Trophoblast cell (in vitro differentiated cells and primary cell): ENCODE measurements around the gene GATA5.

ENCODE experiments used
- DNase-seq, 2 donors: peaks; one replicate each; pipeline ENCODE4 v3.0.0-alpha.2; 2016
- H2AFZ ChIP-seq: 2 replicates; pipeline ENCODE4 v1.6.1; 2013; ENCODE audit warnings: low read length, moderate library complexity, mild to moderate bottlenecking; ENCODE audit not compliant: insufficient read depth, poor library complexity
- H2AK5ac ChIP-seq: 2 replicates; pipeline ENCODE4 v1.6.1; 2013; ENCODE audit warnings: mild to moderate bottlenecking, low read length
- H2BK120ac ChIP-seq: 2 replicates; pipeline ENCODE4 v1.6.1; 2013; ENCODE audit warnings: low read length, mild to moderate bottlenecking, moderate library complexity; ENCODE audit not compliant: insufficient read depth, poor library complexity
- H2BK12ac ChIP-seq: 2 replicates; pipeline ENCODE4 v1.6.1; 2013; ENCODE audit warnings: mild to moderate bottlenecking, low read length, moderate library complexity
- H2BK5ac ChIP-seq: 2 replicates; pipeline ENCODE4 v1.6.1; 2013; ENCODE audit warnings: low read length, low read depth, moderate library complexity, mild to moderate bottlenecking; ENCODE audit not compliant: poor library complexity
- H3K14ac ChIP-seq: 2 replicates; pipeline ENCODE4 v1.6.1; 2013; ENCODE audit warnings: mild to moderate bottlenecking, low read length
- H3K18ac ChIP-seq: 2 replicates; pipeline ENCODE4 v1.6.1; 2013; ENCODE audit warnings: mild to moderate bottlenecking, low read length
- H3K23ac ChIP-seq: 2 replicates; pipeline ENCODE4 v1.6.1; 2013; ENCODE audit warnings: low read length
- H3K27ac ChIP-seq: 2 replicates; pipeline ENCODE4 v1.5.1; 2013; ENCODE audit warnings: low read depth, mild to moderate bottlenecking, inconsistent platforms, low read length, moderate library complexity
- H3K27me3 ChIP-seq: 2 replicates; pipeline ENCODE4 v1.6.1; 2013; ENCODE audit warnings: inconsistent platforms, mild to moderate bottlenecking, low read length, moderate library complexity; ENCODE audit not compliant: insufficient read depth
- H3K36me3 ChIP-seq, 2 experiments: 1 replicate in 1 of 2; 2 replicates in 1 of 2; pipeline ENCODE4 v1.6.1; 2013; ENCODE audit warnings: low read length in 2 of 2, mild to moderate bottlenecking in 2 of 2, moderate library complexity in 1 of 2; ENCODE audit not compliant: insufficient read depth in 2 of 2, control insufficient read depth in 1 of 2
- H3K4ac ChIP-seq: 2 replicates; pipeline ENCODE4 v1.6.1; 2013; ENCODE audit warnings: low read depth, mild to moderate bottlenecking, low read length, moderate library complexity
- H3K4me1 ChIP-seq, 2 experiments: 1 replicate in 1 of 2; 2 replicates in 1 of 2; pipeline ENCODE4 v1.6.1; 2013; ENCODE audit warnings: low read length in 2 of 2, mild to moderate bottlenecking in 2 of 2, moderate library complexity in 1 of 2; ENCODE audit not compliant: insufficient read depth in 2 of 2, control insufficient read depth in 1 of 2
- H3K4me2 ChIP-seq: 2 replicates; pipeline ENCODE4 v1.6.1; 2013; ENCODE audit warnings: inconsistent platforms, mild to moderate bottlenecking, low read length, moderate library complexity
- H3K4me3 ChIP-seq: 2 replicates; pipeline ENCODE4 v1.5.1; 2013; ENCODE audit warnings: mild to moderate bottlenecking, low read depth, low read length, inconsistent platforms
- H3K79me1 ChIP-seq: one replicate; pipeline ENCODE4 v1.6.1; 2013; ENCODE audit warnings: low read length
- H3K79me2 ChIP-seq: 2 replicates; pipeline ENCODE4 v1.6.1; 2013; ENCODE audit warnings: low read length, mild to moderate bottlenecking; ENCODE audit not compliant: control insufficient read depth, insufficient read depth, poor library complexity
- H3K9ac ChIP-seq: 2 replicates; pipeline ENCODE4 v1.6.1; 2013; ENCODE audit warnings: mild to moderate bottlenecking, low read length
- H3K9me3 ChIP-seq: 2 replicates; pipeline ENCODE4 v1.6.1; 2013; ENCODE audit warnings: low read depth, mild to moderate bottlenecking, control low read depth, inconsistent platforms, low read length; ENCODE audit not compliant: insufficient read depth
- H4K12ac ChIP-seq: 2 replicates; pipeline ENCODE4 v1.6.1; 2013; ENCODE audit warnings: low read depth, mild to moderate bottlenecking, low read length, moderate library complexity
- H4K8ac ChIP-seq: 2 replicates; pipeline ENCODE4 v1.6.1; 2013; ENCODE audit warnings: low read depth, mild to moderate bottlenecking, low read length, moderate library complexity
- H4K91ac ChIP-seq: one replicate; pipeline ENCODE4 v1.6.1; 2013; ENCODE audit warnings: low read depth, mild to moderate bottlenecking, low read length, moderate library complexity
- WGBS: extraction: QIAGEN DNeasy Blood & Tissue Kit; methylation state at CpG from one replicate; pipeline ENCODE4 v1.1.7; 2013; ENCODE audit warnings: missing lambda C conversion rate; ENCODE audit not compliant: insufficient read length, insufficient coverage; ENCODE audit errors: extremely low coverage; 5-methylcytosine and 5-hydroxymethylcytosine counted together

GATA5 gene

DNA sequence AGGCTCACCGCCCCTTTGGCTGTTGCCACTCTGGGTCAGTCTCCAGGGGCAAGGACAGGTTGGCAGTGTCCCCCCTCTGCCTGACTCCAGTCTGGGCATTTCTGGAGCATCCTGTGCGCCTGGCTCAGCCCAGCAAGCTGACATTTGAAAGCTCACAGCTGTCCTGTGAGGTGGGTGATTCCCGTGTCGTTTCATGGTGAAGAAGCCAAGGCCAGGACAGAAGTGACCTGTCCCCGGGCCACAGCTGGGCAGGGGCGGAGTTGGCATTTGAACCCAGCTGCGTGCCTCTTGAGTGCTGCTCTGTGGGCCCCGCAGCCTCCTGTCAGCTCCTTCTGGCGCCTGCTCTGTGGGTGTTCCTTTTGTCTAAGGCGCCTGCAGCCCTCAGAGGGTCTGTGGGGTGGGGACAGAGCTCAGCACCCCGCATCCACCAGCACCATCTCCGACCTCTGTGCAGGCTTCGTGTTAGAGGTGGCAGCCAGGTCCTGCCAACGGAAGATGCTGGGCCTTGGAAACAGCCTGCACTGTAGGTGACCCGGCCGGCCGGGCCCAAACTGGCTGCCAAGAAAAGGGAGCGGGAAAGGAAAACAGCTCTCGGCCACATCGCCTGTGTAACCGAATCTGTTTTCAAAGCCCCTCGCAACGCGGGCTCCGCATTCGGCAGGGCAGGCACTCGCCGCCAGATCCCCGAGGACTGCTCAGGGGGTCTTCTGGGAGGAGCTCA is 5.8 kb upstream of the GATA5 start:
- Histone ChIP-seq H4K91ac (no peak overlapping the region), H3K4ac (no peak overlapping the region), H3K4me3 (no peak overlapping the region), H3K9me3 (peaks cover 8% of the 10 kb centered on the region), H3K36me3 (peaks cover 0 to 2% of the 10 kb centered on the region in 2 experiments), H3K27me3 (peaks cover 28% of the 10 kb centered on the region), H3K23ac (no peak overlapping the region), H2AK5ac (no peak overlapping the region), H4K12ac (no peak overlapping the region), H2BK120ac (no peak overlapping the region), H2BK12ac (no peak overlapping the region), H3K27ac (no peak overlapping the region), H3K4me2 (no peak overlapping the region), H3K14ac (no peak overlapping the region), H3K79me2 (no peaks in the 10 kb centered on the region), H4K8ac (no peak overlapping the region), H3K18ac (no peak overlapping the region), H2BK5ac (no peak overlapping the region), H3K9ac (no peak overlapping the region), H3K79me1 (peaks cover 3% of the 10 kb centered on the region), H2AFZ (no peak overlapping the region), H3K4me1 (peaks cover 12 to 21% of the 10 kb centered on the region in 2 experiments)
- no peak for DNase-seq
- no CpG with 5 or more reads among the region's 29 CpGs for WGBS

DNA sequence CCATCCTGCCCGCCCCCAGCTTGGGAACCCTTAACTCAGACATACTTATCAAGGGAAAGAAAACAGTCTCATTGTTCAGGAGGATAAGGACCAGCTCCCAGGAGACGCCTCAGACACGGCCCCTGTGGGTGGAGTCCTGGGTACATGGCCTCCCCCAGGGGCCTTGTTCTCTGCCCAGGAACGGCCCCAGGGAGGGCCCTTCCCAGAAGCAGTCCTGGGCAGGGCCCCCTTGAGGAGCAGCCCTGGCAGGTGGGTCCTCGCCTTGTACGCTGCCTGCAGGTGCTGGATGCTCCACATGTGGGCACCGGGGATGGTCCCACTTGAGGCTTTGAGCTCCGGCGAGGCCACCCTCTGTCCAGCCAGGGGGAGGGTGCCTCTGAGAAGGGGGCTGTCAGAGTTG is 4.5 kb upstream of the GATA5 start:
- Histone ChIP-seq H3K4me1 (peaks cover 21 to 22% of the 10 kb centered on the region in 2 experiments), H2AFZ (no peak overlapping the region), H2AK5ac (no peak overlapping the region), H3K4me3 (no peak overlapping the region), H3K9me3 (peaks cover 8% of the 10 kb centered on the region), H2BK5ac (no peak overlapping the region), H3K9ac (no peak overlapping the region), H3K18ac (no peak overlapping the region), H3K4me2 (no peak overlapping the region), H3K79me1 (no peaks in the 10 kb centered on the region), H4K91ac (no peak overlapping the region), H4K12ac (no peak overlapping the region), H3K27me3 (peaks cover 40% of the 10 kb centered on the region), H3K14ac (no peak overlapping the region), H3K36me3 (peaks cover 0 to 2% of the 10 kb centered on the region in 2 experiments), H3K23ac (no peak overlapping the region), H3K4ac (no peak overlapping the region), H3K27ac (no peak overlapping the region), H2BK120ac (no peak overlapping the region), H2BK12ac (no peak overlapping the region), H3K79me2 (no peaks in the 10 kb centered on the region), H4K8ac (no peak overlapping the region)
- WGBS = no CpG with 5 or more reads among the region's 9 CpGs
- no peak for DNase-seq

DNA sequence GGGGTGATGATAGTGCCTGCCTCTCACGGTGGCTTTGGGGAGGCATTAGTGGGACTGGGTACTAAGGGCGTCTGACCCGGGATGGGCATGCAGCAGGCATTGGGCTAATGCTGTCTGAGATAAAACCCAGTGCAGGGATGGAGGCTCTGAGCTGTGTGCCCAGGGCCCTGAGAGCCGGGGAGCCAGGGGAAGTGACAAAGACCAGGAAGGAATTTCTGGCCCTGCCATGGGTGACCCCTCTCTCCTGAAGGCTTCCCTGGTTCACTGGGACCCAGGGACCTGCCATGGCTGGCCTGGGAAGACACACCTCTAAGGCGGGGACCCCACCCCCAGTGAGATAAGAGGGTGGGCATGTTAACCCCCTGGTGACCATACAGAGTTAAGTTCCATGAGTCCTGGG is 3.9 kb upstream of the GATA5 start:
- Histone ChIP-seq H3K14ac (no peak overlapping the region), H4K8ac (no peak overlapping the region), H4K91ac (no peak overlapping the region), H3K4me2 (no peak overlapping the region), H3K9me3 (peaks cover 8% of the 10 kb centered on the region), H2BK12ac (no peak overlapping the region), H3K79me2 (no peaks in the 10 kb centered on the region), H3K27me3 (peaks cover 46% of the 10 kb centered on the region), H3K9ac (no peak overlapping the region), H2AK5ac (no peak overlapping the region), H3K27ac (no peak overlapping the region), H3K4me1 (peaks cover 16 to 20% of the 10 kb centered on the region in 2 experiments), H3K36me3 (peaks cover 0 to 2% of the 10 kb centered on the region in 2 experiments), H3K23ac (no peak overlapping the region), H3K18ac (no peak overlapping the region), H3K4ac (no peak overlapping the region), H2AFZ (no peak overlapping the region), H4K12ac (no peak overlapping the region), H3K4me3 (no peak overlapping the region), H3K79me1 (no peaks in the 10 kb centered on the region), H2BK120ac (no peak overlapping the region), H2BK5ac (no peak overlapping the region)
- no peak for DNase-seq
- no CpG with 5 or more reads among the region's 5 CpGs for WGBS

DNA sequence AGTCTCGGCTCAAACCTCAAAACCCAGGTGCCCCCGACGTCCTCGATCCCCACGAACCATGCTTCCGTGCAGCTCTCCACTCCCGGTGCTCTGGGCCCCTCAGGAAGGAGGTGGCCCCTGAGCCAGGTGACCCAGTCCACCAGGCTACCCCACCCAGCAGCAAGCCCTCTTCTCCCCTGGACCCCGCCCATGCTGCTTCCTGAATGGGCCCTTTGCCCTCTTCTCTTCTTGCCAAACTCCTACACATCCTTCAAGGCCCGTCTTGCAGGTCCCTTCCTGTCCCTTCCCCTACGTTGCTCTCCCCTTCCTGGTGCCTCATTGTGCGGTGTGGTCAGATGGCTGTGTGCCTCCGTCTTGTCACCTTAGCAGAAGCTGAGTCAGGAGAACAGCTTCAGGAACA is 3.4 kb upstream of the GATA5 start:
- H3K36me3 ChIP-seq = peaks cover 0 to 2% of the 10 kb centered on the region in 2 experiments
- H4K91ac ChIP-seq = no peak overlapping the region
- no peak overlapping the region for H3K4ac ChIP-seq
- H3K4me2 ChIP-seq = no peak overlapping the region
- H2BK5ac ChIP-seq = no peak overlapping the region
- H3K79me2 ChIP-seq = no peaks in the 10 kb centered on the region
- no peak overlapping the region for H3K18ac ChIP-seq
- no peaks in the 10 kb centered on the region for H3K79me1 ChIP-seq
- no peak overlapping the region for H3K4me3 ChIP-seq
- no CpG with 5 or more reads among the region's 12 CpGs for WGBS
- no peak overlapping the region for H4K8ac ChIP-seq
- H3K9ac ChIP-seq = no peak overlapping the region
- no peak for DNase-seq
- no peak overlapping the region for H2BK120ac ChIP-seq
- peaks cover 16 to 20% of the 10 kb centered on the region in 2 experiments for H3K4me1 ChIP-seq
- H3K23ac ChIP-seq = no peak overlapping the region
- no peak overlapping the region for H2BK12ac ChIP-seq
- H2AK5ac ChIP-seq = no peak overlapping the region
- H4K12ac ChIP-seq = no peak overlapping the region
- no peak overlapping the region for H2AFZ ChIP-seq
- H3K14ac ChIP-seq = no peak overlapping the region
- H3K27ac ChIP-seq = no peak overlapping the region
- peaks cover 50% of the 10 kb centered on the region for H3K27me3 ChIP-seq
- H3K9me3 ChIP-seq = peaks cover 8% of the 10 kb centered on the region
